ENCODE measurements around the gene NCOR1. TPM values are rescaled to one million over a fixed set of nuclear protein-coding genes. Genes with fewer than 3 reads are reported as not detected.

The NCOR1 gene
- total RNA-seq, 1 experiment from 2014 or later: 171 TPM

DNA sequence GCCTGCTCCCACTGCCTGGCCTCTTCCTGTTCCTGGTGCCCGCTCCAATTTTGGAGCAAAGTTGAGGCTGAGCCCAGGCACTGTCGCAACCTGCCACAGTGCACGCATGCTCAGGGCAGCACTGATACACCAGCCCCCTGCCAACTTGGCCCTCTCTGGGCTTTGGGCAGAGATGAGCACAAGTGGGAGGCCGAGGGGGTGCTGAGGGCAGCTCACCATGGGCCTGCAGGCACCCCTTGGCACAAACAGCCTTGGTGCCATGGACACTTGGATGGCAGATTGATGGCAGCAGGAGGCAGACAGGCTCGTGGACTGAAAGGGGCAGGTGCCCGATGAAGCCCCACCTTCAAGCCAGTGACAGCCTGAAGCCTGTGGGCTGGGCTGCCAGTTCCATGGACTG lies 44.6 kb upstream of the NCOR1 start:
- no peak for TF ChIP-seq EZH2 (IDR thresholded peaks at IDR 0.05; ENCODE audit: low read depth)
- TF ChIP-seq, protein P1, sequence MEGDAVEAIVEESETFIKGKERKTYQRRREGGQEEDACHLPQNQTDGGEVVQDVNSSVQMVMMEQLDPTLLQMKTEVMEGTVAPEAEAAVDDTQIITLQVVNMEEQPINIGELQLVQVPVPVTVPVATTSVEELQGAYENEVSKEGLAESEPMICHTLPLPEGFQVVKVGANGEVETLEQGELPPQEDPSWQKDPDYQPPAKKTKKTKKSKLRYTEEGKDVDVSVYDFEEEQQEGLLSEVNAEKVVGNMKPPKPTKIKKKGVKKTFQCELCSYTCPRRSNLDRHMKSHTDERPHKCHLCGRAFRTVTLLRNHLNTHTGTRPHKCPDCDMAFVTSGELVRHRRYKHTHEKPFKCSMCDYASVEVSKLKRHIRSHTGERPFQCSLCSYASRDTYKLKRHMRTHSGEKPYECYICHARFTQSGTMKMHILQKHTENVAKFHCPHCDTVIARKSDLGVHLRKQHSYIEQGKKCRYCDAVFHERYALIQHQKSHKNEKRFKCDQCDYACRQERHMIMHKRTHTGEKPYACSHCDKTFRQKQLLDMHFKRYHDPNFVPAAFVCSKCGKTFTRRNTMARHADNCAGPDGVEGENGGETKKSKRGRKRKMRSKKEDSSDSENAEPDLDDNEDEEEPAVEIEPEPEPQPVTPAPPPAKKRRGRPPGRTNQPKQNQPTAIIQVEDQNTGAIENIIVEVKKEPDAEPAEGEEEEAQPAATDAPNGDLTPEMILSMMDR (conservative IDR thresholded peaks at IDR 0.05): no peak
- Histone ChIP-seq H3K27me3 (ENCODE audit: insufficient read depth, low read depth) (no peaks in the 10 kb centered on the region), H3K36me3 (ENCODE audit: low read depth) (no peaks in the 10 kb centered on the region), H3K9me2 (ENCODE audit: insufficient read depth) (no peaks in the 10 kb centered on the region), H3K9me3 (ENCODE audit: insufficient read depth, low read depth) (no peaks in the 10 kb centered on the region), H3K4me3 (no peak overlapping the region), H4K20me1 (ENCODE audit: insufficient read depth) (no peaks in the 10 kb centered on the region), H2AFZ (no peak overlapping the region), H3K27ac (no peak overlapping the region), H3K79me2 (ENCODE audit: low read depth) (no peaks in the 10 kb centered on the region), H3K4me1 (replicated peaks; ENCODE audit: insufficient read depth) (no peaks in the 10 kb centered on the region), H3F3A (ENCODE audit: insufficient read depth, low read depth) (no peaks in the 10 kb centered on the region), H3K4me2 (no peak overlapping the region)
- BruUV-seq (replicated peaks): no TSS peak
- ChIA-PET CTCF (no interaction called here), POLR2A (ENCODE audit: unreplicated experiment) (interaction anchor here (0.5 kb wide), 1 partner anchor 28 kb away, joined by 4 read pairs; no protein-coding TSS in a partner anchor)
- intact Hi-C loops (cut with micrococcal nuclease; ENCODE audit: unreplicated experiment): no loop called here
- DNase-seq: no peak

DNA sequence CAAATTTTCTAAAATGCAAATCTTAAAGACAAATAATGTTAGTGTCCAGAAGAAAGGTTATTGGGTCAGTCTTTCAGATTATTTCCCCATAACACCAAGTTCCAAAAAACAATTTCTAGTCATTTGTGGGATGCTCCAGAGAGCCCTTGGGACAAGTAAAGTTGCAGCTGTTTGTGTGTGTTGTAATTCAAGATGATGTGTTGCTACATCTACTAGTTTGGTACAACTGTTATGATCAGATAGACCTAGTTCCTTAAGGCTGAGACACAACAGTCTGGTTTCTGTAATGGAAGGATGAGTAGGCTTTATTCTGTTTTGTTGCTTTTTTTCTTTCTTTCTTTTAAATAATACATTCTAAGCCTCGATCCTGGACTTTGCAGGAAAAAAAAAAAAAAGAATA lies 43.6 kb upstream of the NCOR1 start:
- H3K27me3 ChIP-seq (ENCODE audit: insufficient read depth, low read depth): no peaks in the 10 kb centered on the region
- H4K20me1 ChIP-seq (ENCODE audit: insufficient read depth): no peaks in the 10 kb centered on the region
- H3F3A ChIP-seq (ENCODE audit: insufficient read depth, low read depth): no peaks in the 10 kb centered on the region
- ChIA-PET POLR2A (ENCODE audit: unreplicated experiment) (interaction anchor here (0.7 kb wide), 1 partner anchor 58 kb away, joined by 3 read pairs; no protein-coding TSS in a partner anchor), CTCF (no interaction called here)
- H3K27ac ChIP-seq: no peak overlapping the region
- no peak for DNase-seq
- no peak overlapping the region for H3K4me2 ChIP-seq
- no peaks in the 10 kb centered on the region for H3K36me3 ChIP-seq (ENCODE audit: low read depth)
- intact Hi-C loops (cut with micrococcal nuclease; ENCODE audit: unreplicated experiment): no loop called here
- TF ChIP-seq, protein P1 (conservative IDR thresholded peaks at IDR 0.05): no peak
- TF ChIP-seq EZH2 (IDR thresholded peaks at IDR 0.05; ENCODE audit: low read depth): no peak
- no peaks in the 10 kb centered on the region for H3K79me2 ChIP-seq (ENCODE audit: low read depth)
- no TSS peak for BruUV-seq (replicated peaks)
- H3K4me1 ChIP-seq (replicated peaks; ENCODE audit: insufficient read depth): no peaks in the 10 kb centered on the region
- no peak overlapping the region for H3K4me3 ChIP-seq
- H3K9me3 ChIP-seq (ENCODE audit: insufficient read depth, low read depth): no peaks in the 10 kb centered on the region
- H2AFZ ChIP-seq: no peak overlapping the region
- no peaks in the 10 kb centered on the region for H3K9me2 ChIP-seq (ENCODE audit: insufficient read depth)

DNA sequence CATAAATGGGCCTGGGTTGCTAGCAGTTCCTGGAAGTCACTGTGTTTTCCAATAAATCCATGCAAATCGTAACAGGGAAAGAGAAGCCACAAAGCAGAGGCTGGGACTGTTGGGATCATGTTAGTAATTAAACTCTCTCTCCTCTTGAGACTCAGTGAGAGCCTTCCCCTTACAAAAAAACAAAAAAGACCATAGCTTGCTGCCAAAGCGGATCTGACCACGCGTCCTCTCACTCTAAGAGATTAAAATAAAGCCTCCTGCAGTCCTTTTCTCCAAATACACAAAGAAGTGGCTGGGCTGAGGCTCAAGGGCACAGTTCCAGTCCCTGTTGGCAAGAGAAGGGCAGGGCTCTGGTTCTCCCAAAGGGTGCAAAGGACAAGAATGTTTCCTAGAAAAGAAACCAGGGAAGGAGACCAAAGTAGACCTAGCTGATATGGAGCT lies 40.2 kb upstream of the NCOR1 start:
- intact Hi-C loops (cut with micrococcal nuclease; ENCODE audit: unreplicated experiment): no loop called here
- Histone ChIP-seq H3K79me2 (ENCODE audit: low read depth) (no peaks in the 10 kb centered on the region), H3K9me2 (ENCODE audit: insufficient read depth) (no peaks in the 10 kb centered on the region), H3K9me3 (ENCODE audit: insufficient read depth, low read depth) (no peaks in the 10 kb centered on the region), H3K4me2 (no peak overlapping the region), H3K4me1 (replicated peaks; ENCODE audit: insufficient read depth) (peaks cover 5% of the 10 kb centered on the region), H4K20me1 (ENCODE audit: insufficient read depth) (no peaks in the 10 kb centered on the region), H3K27ac (no peak overlapping the region), H3K4me3 (no peak overlapping the region), H3K36me3 (ENCODE audit: low read depth) (no peaks in the 10 kb centered on the region), H2AFZ (no peak overlapping the region), H3F3A (ENCODE audit: insufficient read depth, low read depth) (no peaks in the 10 kb centered on the region), H3K27me3 (ENCODE audit: insufficient read depth, low read depth) (no peaks in the 10 kb centered on the region)
- CTCF ChIA-PET: no interaction called here
- DNase-seq: no peak
- no TSS peak for BruUV-seq (replicated peaks)
- POLR2A ChIA-PET (ENCODE audit: unreplicated experiment): no interaction called here
- TF ChIP-seq, protein P1 (conservative IDR thresholded peaks at IDR 0.05): no peak
- no peak for TF ChIP-seq EZH2 (IDR thresholded peaks at IDR 0.05; ENCODE audit: low read depth)
